ENCODE data around the gene IPO11. TPM values are rescaled to one million over a fixed set of nuclear protein-coding genes. Genes with fewer than 3 reads are reported as not detected.

The IPO11 gene
- total RNA-seq, 3 donors from 2014 or later: 31.5 to 34.7 (median 33.1) TPM

GRCh38 chr5:62521319-62521718 lies 108.8 kb downstream of the IPO11 start:
- TF ChIP-seq, protein P1, sequence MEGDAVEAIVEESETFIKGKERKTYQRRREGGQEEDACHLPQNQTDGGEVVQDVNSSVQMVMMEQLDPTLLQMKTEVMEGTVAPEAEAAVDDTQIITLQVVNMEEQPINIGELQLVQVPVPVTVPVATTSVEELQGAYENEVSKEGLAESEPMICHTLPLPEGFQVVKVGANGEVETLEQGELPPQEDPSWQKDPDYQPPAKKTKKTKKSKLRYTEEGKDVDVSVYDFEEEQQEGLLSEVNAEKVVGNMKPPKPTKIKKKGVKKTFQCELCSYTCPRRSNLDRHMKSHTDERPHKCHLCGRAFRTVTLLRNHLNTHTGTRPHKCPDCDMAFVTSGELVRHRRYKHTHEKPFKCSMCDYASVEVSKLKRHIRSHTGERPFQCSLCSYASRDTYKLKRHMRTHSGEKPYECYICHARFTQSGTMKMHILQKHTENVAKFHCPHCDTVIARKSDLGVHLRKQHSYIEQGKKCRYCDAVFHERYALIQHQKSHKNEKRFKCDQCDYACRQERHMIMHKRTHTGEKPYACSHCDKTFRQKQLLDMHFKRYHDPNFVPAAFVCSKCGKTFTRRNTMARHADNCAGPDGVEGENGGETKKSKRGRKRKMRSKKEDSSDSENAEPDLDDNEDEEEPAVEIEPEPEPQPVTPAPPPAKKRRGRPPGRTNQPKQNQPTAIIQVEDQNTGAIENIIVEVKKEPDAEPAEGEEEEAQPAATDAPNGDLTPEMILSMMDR (IDR thresholded peaks at IDR 0.05): no peak
- no peak for TF ChIP-seq POLR2AphosphoS5 (IDR thresholded peaks at IDR 0.05)
- no peak for TF ChIP-seq POLR2A (IDR thresholded peaks at IDR 0.05)
- DNase-seq (ENCODE audit: low spot score in 2 of 2): no peak
- Histone ChIP-seq H3K27ac (no peak overlapping the region), H3K9me3 (no peaks in the 10 kb centered on the region), H3K4me1 (no peaks in the 10 kb centered on the region), H3K36me3 (no peaks in the 10 kb centered on the region), H3K27me3 (no peaks in the 10 kb centered on the region), H3K4me3 (no peak overlapping the region)
- intact Hi-C loops (cut with DNase I; ENCODE audit: low total_unique reads): no loop called here

DNA sequence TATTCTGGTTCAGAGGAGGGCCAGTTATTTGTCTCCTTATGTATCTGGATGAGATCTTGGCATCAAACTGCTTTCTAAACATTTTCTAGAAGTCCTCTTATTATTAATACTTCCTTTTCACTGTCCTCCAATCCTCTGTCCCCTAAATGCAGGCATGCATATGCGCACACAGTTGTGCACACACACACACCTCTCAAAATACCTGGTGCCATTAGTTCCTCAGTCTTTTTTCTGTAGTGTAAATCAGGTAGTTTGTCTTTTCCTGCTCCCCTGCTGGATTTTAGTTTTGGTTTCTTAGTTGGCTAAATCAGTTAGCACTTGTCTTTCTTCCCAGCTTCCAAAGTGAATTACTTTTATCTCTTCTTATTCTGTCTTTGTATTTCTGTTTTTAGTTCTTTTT lies 110.2 kb downstream of the IPO11 start:
- TF ChIP-seq, protein P1 (IDR thresholded peaks at IDR 0.05): no peak
- TF ChIP-seq POLR2AphosphoS5 (IDR thresholded peaks at IDR 0.05) (no peak), POLR2A (IDR thresholded peaks at IDR 0.05) (no peak)
- intact Hi-C loops (cut with DNase I; ENCODE audit: low total_unique reads): no loop called here
- DNase-seq (ENCODE audit: low spot score in 2 of 2): no peak
- no peaks in the 10 kb centered on the region for H3K27me3 ChIP-seq
- H3K27ac ChIP-seq: no peak overlapping the region
- H3K9me3 ChIP-seq: no peaks in the 10 kb centered on the region
- H3K36me3 ChIP-seq: no peaks in the 10 kb centered on the region
- no peaks in the 10 kb centered on the region for H3K4me1 ChIP-seq
- no peak overlapping the region for H3K4me3 ChIP-seq

- TF ChIP-seq POLR2AphosphoS5 (IDR thresholded peaks at IDR 0.05) (no peak), POLR2A (IDR thresholded peaks at IDR 0.05) (no peak)
- TF ChIP-seq, protein P1 (IDR thresholded peaks at IDR 0.05): no peak
- DNase-seq (ENCODE audit: low spot score in 2 of 2): no peak
- Histone ChIP-seq H3K27me3 (no peaks in the 10 kb centered on the region), H3K27ac (no peak overlapping the region), H3K4me3 (no peak overlapping the region), H3K9me3 (no peaks in the 10 kb centered on the region), H3K36me3 (no peaks in the 10 kb centered on the region), H3K4me1 (no peaks in the 10 kb centered on the region)
- intact Hi-C loops (cut with DNase I; ENCODE audit: low total_unique reads): no loop called here
These were observed 121.0 kb downstream of the IPO11 start for GRCh38 chr5:62533597-62533996.

DNA sequence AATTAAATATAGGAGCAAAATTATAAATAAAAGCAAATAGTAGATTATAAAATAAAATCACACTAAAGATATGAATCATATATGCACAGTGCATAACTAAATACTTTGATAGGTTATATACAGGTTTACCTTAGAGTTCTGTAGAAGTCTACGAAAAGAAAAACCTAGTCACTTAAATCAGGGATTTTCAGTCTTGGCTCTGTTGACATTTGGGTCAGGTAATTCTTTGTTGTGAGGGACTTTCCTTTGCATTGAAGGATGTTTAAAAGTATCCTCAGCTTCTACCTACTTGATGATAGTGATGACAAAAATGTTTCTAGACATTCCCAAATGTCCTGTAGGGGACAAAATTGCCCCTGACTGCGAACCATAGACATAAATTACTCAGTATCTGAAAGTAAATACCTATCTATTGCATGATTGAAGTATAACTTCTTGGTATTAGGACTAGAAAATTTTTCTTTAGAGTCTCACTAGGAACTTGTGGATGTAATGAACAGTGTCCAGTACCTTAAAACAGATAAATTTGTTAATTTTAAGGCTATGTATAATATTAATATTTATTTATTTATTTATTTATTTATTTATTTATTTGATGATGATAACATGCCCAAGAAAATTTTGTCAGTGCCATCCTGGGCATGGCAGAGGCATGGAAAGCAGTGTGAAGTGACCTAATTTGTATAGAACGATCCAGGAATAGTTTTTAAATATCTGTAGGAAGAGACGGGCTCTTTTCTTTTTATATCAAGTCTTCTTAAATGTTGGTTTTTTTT lies 122.1 kb downstream of the IPO11 start:
- intact Hi-C loops (cut with DNase I; ENCODE audit: low total_unique reads): no loop called here
- TF ChIP-seq POLR2A (IDR thresholded peaks at IDR 0.05) (no peak), POLR2AphosphoS5 (IDR thresholded peaks at IDR 0.05) (no peak)
- TF ChIP-seq, protein P1 (IDR thresholded peaks at IDR 0.05): no peak
- H3K36me3 ChIP-seq: no peaks in the 10 kb centered on the region

GRCh38 chr5:62536232-62536631 lies 123.7 kb downstream of the IPO11 start:
- intact Hi-C loops (cut with DNase I; ENCODE audit: low total_unique reads): no loop called here
- Histone ChIP-seq H3K4me1 (no peaks in the 10 kb centered on the region), H3K27me3 (no peaks in the 10 kb centered on the region), H3K36me3 (no peaks in the 10 kb centered on the region), H3K9me3 (no peaks in the 10 kb centered on the region), H3K27ac (no peak overlapping the region), H3K4me3 (no peak overlapping the region)
- no peak for DNase-seq (ENCODE audit: low spot score in 2 of 2)
- TF ChIP-seq POLR2A (IDR thresholded peaks at IDR 0.05) (no peak), POLR2AphosphoS5 (IDR thresholded peaks at IDR 0.05) (no peak)
- TF ChIP-seq, protein P1 (IDR thresholded peaks at IDR 0.05): no peak

More for the DNA sequence above, 122.1 kb downstream of the IPO11 start:
- H3K27ac ChIP-seq: no peak overlapping the region
- no peaks in the 10 kb centered on the region for H3K27me3 ChIP-seq
- DNase-seq (ENCODE audit: low spot score in 2 of 2): no peak
- no peaks in the 10 kb centered on the region for H3K4me1 ChIP-seq
- H3K4me3 ChIP-seq: no peak overlapping the region
- no peaks in the 10 kb centered on the region for H3K9me3 ChIP-seq
